T-helper 2 cell treated with Interferon-gamma antibody and Interleukin-4, amounts not matched to agents 100 ng/mL and 5 ng/mL, for 36 hours (primary cell): ENCODE data around the gene RNF214. TPM values are rescaled to one million over a fixed set of nuclear protein-coding genes. Genes with fewer than 3 reads are reported as not detected.

Experiments used
- intact Hi-C: fragments of 100-400 bp; cut with micrococcal nuclease; formaldehyde crosslinking; loops from one replicate; pipeline ENCODE4 v1.15.1; 2023
- total RNA-seq: library from RNA; stranded (reverse); gene quantifications from 2 replicates; pipeline ENCODE4 v1.2.3, GENCODE V29; 2022

RNF214 gene
- total RNA-seq, 1 donor from 2014 or later = 21.5 TPM

GRCh38 chr11:117313091-117313490, 80.6 kb downstream of the RNF214 start:
- intact Hi-C loops = no loop called here

GRCh38 chr11:117313828-117314768, 81.6 kb downstream of the RNF214 start:
- intact Hi-C loops = no loop called here

- intact Hi-C loops = no loop called here
Measured at GRCh38 chr11:117314840-117315239, 82.4 kb downstream of the RNF214 start.

- intact Hi-C loops = no loop called here
Measured at GRCh38 chr11:117315285-117316196, 83.1 kb downstream of the RNF214 start.

DNA sequence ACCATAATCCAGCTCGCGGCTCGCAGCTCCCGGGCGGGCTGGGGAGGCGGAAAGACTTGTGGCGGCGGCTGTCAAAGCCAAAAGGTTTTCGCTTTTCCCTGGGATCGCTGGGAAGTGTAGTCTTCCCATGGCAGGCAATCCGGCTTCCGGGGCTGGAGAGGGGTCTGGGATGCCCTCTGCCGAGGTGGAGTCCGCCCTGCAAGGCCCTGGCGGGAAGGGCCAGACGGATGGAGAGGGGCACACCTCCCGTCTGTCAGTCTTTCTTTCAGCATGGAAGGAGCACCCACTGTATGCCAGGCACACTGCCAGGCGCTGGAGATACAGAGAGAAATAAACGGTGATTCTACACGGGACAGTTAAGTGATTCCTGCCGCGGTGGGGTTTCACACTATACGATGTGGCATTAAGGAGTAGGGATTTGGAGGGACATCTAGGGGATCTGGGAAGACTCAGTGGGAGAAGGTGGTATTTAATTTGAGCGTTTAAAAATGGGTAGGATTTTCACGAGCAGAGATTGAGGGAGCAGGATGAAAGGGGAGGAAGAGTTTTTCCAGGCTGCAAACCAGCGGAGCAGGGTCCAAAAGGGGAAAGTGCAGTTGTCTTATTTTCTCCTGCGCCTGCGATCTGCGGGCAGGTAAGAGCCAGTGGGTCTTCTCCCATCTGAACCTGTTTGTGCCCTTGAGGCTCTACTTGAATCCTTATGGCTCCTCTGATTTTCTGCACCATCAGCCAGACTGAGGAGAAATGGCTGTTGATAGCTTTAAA, 83.9 kb downstream of the RNF214 start, which contains the start of gene BACE1:
Gene BACE1 (minus strand): TSS at position 60 of the 765 bp plus-strand sequence. CDS start 461 bp downstream, outside the sequence.
- intact Hi-C loops = no loop called here

DNA sequence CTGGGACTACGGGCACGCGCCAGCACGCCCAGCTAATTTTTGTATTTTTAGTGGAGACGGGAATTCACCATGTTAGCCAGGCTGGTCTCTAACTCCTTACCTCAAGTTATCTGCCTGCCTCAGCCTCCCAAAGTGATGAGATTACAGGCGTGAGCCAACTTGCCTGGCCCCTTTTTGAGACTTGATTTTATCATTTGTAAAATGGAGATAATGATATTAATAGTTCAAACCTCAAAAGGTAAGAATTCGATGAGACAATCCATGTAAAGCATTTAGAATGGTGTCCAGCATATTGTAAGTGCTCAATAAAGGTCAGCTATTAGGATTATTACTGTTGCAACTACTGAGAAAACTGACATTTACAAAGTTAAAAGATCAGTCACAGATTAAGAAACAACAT, 86.3 kb downstream of the RNF214 start:
- intact Hi-C loops = no loop called here

- intact Hi-C loops = no loop called here
Measured at GRCh38 chr11:117319214-117319840, 86.9 kb downstream of the RNF214 start.

DNA sequence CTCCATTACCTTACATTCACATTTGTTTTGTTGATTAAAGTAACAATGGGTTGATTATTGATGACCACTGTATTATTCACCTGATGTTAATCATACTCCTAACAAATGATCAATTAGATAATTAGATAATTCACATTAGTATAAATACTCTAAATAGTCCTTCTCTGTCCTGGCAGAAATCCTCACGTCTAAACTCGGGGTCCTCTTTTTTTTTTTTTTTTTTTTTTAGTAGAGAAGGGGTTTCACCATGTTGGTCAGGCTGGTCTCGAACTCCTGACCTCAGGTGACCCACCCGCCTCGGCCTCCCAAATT, 94.7 kb downstream of the RNF214 start:
- intact Hi-C loops = loop anchor here (1.0 to 5.0 kb wide), 3 partner anchors 95 to 555 kb away; partner anchors contain the start of genes BUD13, PCSK7, RNF214 and SIDT2

DNA sequence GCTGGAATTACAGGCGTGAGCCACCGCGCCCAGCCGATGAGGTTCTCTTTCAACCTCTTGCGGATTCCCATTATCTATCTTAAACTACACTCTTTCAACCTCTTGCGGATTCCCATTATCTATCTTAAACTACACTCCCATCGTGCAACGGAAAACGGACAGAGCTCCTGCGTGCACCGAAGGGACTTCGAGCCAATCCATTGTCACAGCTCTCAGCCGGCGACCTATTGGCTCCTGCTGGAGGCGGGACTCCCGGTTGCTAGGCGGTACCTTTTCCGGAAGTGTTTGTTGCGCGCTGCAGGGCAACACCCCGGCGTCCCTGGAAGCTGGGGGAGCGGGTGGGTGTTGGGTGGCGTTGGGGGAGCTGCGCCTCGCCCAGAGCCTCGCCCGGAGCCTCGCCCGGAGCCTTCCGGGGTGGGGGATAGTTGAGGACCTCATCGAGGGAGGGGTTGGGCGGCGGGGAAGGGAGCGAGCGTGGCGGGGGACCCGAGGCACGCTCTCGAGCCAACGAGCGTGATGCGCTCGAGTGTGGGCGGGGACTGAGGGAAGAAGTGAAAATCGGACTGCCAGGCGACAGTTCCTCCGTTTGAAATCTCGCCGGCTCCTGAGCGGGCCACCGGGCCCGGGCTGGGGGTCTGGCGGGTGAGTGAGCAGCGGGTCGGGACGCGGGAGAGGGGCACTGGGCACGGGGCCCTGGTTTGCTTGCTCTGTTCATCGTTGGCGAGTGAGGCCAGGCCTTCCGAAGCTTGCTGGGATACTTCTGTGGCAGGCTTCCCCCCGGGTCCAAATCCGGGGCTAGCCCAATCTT, 95.3 kb downstream of the RNF214 start, which contains the start of gene CEP164:
Gene CEP164 (plus strand): TSS at position 288 of the 808 bp plus-strand sequence. CDS start 10,733 bp downstream, outside the sequence.
- intact Hi-C loops = loop anchor here (1.0 to 5.0 kb wide), 3 partner anchors 95 to 555 kb away; partner anchors contain the start of genes BUD13, PCSK7, RNF214 and SIDT2

DNA sequence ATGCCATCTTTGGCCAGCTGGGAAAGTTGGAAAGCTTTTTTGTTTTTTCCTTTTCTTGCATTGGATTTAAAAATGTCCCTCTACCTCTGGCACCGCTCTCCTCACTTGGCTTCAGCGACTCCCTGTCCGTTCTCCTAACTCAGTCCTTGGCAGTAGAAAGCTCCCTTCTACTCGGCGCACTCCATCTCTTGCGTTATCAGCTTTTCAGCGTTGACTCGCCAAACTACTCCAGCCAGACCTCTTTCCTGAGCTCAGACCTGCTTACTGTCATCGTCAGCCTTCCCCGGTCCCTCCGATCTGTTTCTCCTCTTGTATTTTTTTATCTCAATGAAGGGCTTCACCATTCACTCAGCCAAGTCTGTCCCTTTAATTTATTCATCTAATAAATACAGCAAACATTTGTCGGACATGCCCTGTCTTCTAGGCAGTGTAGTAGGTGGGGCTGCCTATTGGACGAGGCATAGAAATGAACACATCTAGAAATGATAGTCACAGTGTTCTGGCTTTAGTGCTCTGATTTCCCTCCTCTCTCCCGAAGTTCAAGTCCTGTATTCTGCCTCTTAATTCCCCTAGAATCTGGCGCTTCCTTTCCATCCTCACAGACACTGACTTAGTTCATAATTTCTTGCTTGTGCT, 96.0 kb downstream of the RNF214 start:
- intact Hi-C loops = loop anchor here (5.0 kb wide), 1 partner anchor 556 kb away; the partner anchor contains the start of gene BUD13

GRCh38 chr11:117332843-117333242, 100.4 kb downstream of the RNF214 start:
- intact Hi-C loops = no loop called here

- intact Hi-C loops = no loop called here
Measured at GRCh38 chr11:117333917-117334316, 101.4 kb downstream of the RNF214 start.

GRCh38 chr11:117334896-117335295, 102.4 kb downstream of the RNF214 start:
- intact Hi-C loops = no loop called here

DNA sequence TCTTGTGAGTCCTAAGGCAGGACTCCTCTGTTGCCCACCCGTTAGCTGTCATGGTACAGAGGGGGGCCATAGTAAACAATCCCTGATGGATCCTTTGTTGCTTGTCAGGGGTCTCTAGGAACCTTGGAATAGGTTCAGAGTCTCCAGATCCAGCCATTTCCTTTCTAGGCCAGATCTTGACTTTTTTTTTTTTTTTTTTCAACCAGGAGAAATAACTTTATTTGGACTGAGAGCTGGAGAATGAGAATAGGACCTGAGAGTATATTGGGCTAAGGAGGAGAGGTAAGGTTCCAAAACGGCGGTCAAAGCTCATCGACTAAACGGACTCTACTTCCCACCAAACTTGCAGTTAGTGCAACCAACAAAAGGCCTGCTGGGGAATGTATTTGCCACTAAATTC, 102.9 kb downstream of the RNF214 start:
- intact Hi-C loops = no loop called here

Other genes with a start within 250 kb of the RNF214 start
- 27.1 and 32.6 TPM in 2 replicates for gene SIK3, start 134.2 kb upstream of the RNF214 start, total RNA-seq
- 58.4 and 61.6 TPM in 2 replicates for gene PAFAH1B2, start 88.4 kb upstream of the RNF214 start, total RNA-seq
- gene SIDT2, start 53.9 kb upstream of the RNF214 start, total RNA-seq = 23.5 and 26.4 TPM in 2 replicates
- gene TAGLN, start 33.3 kb upstream of the RNF214 start, total RNA-seq = 3.2 and 4.0 TPM in 2 replicates
- gene PCSK7, start 598 bp upstream of the RNF214 start, total RNA-seq = 201 and 220 TPM in 2 replicates
- 6.8 and 7.0 TPM in 2 replicates for gene BACE1-AS, start 58.7 kb downstream of the RNF214 start, total RNA-seq
- gene BACE1, start 83.6 kb downstream of the RNF214 start, total RNA-seq = 0.41 and 0.82 TPM in 2 replicates
- gene CEP164, start 95.2 kb downstream of the RNF214 start, total RNA-seq = 42.0 and 47.4 TPM in 2 replicates